Fibroblast of pulmonary artery (primary cell): Measurements from ENCODE around the gene KLHL33.
A peak's percentile ranks its signal among the peaks of the same experiment; 100 is the strongest.

Experiments used
- DNase-seq: peaks from one replicate; pipeline ENCODE4 v3.0.0-alpha.2; 2010; ENCODE audit warnings: low read depth
- H3K4me3 ChIP-seq: replicated peaks from 2 replicates; pipeline ENCODE4 v1.5.1; 2011; ENCODE audit warnings: low read depth, mild to moderate bottlenecking, control low read depth, low read length, moderate library complexity
- TF ChIP-seq, protein P1 (sequence below): IDR thresholded peaks from 2 replicates; pipeline ENCODE4 v1.5.1; 2011; ENCODE audit warnings: mild to moderate bottlenecking, control low read depth, low read length, inconsistent platforms; ENCODE audit errors: missing control alignments

KLHL33 gene

DNA sequence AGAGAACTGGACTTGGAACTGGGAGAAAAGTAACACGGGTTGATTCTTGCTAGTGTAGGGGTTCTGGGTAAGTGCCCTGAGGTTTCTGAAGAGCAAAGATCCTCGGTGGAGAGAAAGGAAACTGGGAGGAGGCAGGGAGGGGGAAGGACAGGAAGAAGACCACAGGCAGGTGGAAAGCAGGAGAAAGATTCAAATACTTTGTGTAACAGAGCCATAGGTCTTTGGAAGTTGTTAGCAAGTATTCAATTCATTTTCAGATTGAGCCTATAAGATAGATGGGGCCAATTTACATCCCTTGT lies 34.6 kb upstream of the KLHL33 start:
- TF ChIP-seq, protein P1, sequence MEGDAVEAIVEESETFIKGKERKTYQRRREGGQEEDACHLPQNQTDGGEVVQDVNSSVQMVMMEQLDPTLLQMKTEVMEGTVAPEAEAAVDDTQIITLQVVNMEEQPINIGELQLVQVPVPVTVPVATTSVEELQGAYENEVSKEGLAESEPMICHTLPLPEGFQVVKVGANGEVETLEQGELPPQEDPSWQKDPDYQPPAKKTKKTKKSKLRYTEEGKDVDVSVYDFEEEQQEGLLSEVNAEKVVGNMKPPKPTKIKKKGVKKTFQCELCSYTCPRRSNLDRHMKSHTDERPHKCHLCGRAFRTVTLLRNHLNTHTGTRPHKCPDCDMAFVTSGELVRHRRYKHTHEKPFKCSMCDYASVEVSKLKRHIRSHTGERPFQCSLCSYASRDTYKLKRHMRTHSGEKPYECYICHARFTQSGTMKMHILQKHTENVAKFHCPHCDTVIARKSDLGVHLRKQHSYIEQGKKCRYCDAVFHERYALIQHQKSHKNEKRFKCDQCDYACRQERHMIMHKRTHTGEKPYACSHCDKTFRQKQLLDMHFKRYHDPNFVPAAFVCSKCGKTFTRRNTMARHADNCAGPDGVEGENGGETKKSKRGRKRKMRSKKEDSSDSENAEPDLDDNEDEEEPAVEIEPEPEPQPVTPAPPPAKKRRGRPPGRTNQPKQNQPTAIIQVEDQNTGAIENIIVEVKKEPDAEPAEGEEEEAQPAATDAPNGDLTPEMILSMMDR: no peak
- DNase-seq: no peak
- H3K4me3 ChIP-seq: peak overlapping the region; percentile 94

DNA sequence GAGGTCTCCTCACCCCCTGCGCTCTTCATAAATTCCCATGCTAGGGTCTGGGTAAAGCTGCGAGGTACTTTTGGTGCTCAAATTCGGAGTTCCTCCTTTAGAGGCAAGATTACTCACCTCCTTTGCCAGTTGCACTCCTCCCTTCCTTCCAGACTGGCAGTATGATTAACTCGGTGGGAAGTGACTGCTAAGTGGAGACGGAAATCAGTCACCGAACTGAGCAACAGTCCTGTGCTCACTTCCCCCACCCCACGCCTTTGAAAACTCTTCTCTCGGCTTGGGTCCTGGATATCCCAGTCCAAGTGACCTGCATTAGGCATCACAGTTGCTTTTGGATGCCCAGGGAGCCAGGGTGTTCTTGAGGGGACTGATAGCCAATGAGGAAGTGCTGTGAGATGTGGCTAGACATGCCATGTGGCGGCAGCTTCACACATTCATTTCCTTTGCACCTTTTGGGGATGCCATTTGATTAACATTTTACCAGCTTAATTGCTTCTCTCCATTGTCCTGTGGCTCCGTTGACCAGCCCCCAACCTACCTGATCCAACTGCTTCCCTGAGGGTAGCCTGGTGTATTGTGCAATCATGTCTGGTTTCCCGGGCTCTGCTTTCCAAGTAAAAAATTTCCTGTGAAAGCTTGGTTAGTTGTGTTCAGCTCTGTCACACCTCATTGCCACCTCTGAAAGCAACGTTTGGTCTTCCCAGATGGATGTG lies 34.1 kb upstream of the KLHL33 start:
- peak overlapping the region; percentile 94 for H3K4me3 ChIP-seq
- peak; percentile 72 for DNase-seq
- TF ChIP-seq, protein P1: no peak

DNA sequence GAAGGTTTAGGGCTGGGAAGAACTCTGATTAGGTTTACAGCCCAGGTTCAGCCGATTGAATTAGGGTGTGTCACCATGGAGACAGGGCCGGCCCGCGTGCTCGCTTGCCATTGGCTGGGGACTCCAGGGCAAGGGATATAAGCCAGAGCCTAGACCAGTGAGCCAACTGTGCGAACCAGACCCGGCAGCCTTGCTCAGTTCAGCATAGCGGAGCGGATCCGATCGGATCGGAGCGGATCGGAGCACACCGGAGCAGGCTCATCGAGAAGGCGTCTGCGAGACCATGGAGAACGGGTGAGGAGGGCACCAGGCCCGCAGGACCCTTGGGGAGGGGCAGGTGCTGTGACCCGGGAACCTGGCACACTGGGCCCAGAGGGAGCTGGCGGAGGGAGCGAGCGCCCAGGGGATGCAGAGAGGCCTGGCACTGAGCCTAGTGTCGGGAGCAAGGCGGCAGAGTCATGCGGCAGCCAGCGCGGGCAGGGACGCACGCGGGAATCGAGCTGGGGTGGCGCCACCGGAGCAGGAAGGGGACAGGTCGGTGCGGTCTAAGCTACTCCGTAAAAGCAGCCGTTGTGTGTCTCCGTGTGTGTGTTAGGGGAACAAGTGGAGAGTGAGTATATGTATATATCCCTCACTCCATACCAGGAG lies 33.4 kb upstream of the KLHL33 start, which contains the start of gene PNP:
PNP (plus strand) TSS at position 165 of the 648 bp plus-strand sequence; CDS start at position 284, 119 bp downstream.
- peak within 1 kb of the TSS; percentile 94 for H3K4me3 ChIP-seq
- TF ChIP-seq, protein P1: no peak
- peak; percentile 92 for DNase-seq

DNA sequence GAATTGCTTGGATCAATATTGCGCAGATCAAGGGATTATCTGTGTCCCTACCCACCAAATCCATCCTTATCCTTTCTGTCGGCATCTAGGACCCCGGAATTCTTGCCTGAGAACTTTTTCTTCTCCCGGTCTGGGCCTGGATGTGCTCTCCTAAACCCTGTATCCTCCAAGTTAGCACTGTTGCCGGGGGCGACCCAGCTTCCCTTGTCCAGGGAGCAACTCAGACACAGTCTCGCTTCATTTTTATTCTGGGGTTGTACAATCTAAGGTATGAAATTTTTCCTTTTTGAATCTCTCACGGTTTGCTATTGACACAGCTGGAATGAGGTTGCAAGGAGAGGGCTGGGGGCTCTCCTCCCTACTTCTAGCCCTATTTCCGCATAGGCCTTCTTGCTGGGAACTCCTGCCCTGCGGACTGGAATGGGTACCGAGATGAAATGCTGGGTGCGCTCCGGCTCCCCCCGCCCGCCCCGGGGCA lies 32.8 kb upstream of the KLHL33 start:
- peak overlapping the region; percentile 94 for H3K4me3 ChIP-seq
- TF ChIP-seq, protein P1: no peak
- DNase-seq: no peak

DNA sequence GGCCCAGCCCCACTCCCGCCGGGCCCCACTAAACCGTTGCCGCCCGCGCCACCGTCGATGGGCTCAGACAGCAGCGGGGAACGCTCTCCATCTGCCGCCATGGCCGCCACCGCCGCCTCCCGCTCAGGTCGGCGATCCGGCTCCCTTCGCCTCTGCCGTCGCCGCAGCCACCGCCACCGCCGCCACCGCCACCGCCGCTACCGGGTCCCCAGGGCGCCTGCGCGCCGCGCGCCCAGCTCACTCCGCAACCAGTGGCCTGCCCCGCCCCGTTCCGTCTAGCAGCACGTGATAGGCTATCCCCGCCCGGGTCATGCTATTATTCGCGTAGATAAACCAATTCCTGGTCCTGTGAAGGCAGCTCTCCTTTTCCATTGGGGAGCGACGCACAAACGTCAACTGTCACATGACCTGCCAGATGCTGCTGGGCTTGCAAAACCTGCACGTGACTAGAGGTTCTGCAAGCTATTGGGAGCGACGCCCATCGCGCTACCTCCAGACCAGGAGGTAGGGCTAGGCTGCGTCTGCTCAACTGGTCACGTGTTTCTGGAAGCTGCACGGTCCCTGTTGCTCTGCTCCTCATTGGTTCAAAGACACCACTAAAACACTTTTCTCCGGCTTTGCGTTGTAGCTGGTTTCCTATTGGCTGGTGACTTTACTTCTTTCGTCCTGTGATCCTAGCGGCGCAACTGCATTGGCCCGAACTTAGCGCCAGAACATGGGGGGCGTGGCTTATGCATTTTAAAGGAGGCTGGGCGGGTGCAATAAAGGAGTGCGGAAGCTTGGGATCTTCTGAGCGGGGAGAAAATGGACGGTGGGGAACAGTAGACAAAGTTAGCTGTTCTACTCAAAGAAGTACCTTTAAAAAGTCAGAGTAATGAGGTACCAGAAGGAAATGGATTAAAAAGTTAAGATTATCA lies 25.5 kb upstream of the KLHL33 start, which contains the start of gene PIP4P1:
PIP4P1 (minus strand) TSS at position 210 of the 917 bp plus-strand sequence; CDS start at position 101, 109 bp downstream.
- peak; percentile 100 for DNase-seq
- TF ChIP-seq, protein P1: no peak

DNA sequence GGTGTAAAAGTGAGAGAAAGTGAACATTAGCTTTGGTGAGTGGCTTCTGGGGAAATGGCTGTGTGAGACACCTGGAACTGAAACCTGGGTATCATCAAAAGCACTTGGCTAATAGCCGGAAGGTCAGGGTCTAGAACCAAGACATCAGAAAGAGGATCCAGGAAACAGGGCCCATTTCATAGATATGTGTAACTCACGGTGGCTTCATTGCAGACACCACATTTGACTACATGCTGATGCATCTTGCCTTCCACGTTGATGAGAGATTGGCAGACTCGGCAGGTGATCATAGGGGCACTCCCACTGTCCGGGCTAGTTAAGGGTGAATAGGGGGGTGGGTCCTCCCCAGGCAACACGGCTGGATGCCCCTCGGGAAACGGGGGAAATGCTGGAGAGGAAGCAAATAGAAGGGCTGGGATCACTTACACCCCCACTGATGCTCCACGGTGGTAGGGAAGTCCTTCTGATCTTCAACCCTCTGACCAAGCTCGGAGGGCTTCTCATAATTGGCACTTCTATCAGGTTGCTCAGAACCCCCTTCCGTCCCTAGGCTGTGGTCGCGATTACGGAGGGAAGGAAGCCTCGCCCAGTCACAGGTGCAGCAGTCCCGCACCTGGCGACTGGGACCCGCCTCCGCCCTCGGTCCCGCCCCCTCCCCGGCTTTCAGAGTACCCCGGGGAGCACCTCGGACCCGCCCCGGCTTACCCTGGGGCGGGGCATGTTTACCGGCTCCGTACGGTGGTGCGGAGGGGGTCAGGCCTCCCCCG lies 24.7 kb upstream of the KLHL33 start:
- peak overlapping the region; percentile 89 for H3K4me3 ChIP-seq
- TF ChIP-seq, protein P1: no peak

More for the DNA sequence above, 25.5 kb upstream of the KLHL33 start, which contains the start of gene PIP4P1:
- H3K4me3 ChIP-seq: peak within 1 kb of the TSS; percentile 89

More for the DNA sequence above, 24.7 kb upstream of the KLHL33 start:
- DNase-seq: no peak
